ENCODE measurements around the gene TEDC1.

TEDC1 gene

DNA sequence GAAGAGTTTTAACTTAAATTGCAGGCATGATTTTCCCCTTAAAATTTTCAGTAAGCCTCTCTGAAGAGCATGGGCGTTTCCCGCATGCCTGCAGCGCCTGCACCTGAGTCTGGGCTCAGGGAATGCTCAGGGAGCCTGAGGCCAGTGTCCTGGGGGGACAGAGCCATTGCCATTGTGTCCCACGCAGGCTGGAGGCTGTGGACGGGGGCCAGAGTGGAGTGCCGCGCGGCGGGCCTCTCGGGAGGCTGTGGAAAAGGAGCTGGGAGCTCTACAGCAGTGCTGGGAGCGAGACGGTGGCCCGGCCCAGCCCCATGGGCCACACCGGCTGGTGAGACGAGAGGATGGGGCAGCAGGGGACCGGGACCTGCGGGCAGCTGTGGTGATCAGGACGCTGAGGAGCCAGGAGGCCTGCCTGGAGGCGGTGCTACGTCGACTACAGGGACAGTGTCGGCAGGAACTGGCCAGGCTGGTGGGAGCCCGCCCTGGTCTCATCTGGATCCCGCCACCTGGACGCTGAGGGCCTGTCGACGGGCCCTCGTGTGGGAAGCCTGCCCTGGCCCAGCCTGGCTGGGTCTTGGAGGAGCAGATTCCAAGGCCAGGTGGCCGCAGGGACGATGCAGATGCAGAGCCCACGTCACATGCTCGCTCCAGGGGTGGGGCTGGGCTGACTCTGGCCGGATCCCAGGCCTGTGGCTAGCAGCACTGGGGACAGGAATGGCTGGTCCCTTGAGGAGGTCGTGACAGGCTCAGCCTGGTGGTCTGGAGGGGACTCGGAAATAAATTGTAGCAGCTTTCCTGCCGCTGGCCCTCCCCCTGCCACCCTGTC is 7.6 kb downstream of the TEDC1 start:
- DNase-seq: no peak

GRCh38 chr14:105499256-105500035 is 8.4 kb downstream of the TEDC1 start:
- DNase-seq: no peak

GRCh38 chr14:105500036-105500725 is 9.1 kb downstream of the TEDC1 start:
- DNase-seq: no peak

- no peak for DNase-seq
Measured at GRCh38 chr14:105500726-105501101, 9.7 kb downstream of the TEDC1 start.

DNA sequence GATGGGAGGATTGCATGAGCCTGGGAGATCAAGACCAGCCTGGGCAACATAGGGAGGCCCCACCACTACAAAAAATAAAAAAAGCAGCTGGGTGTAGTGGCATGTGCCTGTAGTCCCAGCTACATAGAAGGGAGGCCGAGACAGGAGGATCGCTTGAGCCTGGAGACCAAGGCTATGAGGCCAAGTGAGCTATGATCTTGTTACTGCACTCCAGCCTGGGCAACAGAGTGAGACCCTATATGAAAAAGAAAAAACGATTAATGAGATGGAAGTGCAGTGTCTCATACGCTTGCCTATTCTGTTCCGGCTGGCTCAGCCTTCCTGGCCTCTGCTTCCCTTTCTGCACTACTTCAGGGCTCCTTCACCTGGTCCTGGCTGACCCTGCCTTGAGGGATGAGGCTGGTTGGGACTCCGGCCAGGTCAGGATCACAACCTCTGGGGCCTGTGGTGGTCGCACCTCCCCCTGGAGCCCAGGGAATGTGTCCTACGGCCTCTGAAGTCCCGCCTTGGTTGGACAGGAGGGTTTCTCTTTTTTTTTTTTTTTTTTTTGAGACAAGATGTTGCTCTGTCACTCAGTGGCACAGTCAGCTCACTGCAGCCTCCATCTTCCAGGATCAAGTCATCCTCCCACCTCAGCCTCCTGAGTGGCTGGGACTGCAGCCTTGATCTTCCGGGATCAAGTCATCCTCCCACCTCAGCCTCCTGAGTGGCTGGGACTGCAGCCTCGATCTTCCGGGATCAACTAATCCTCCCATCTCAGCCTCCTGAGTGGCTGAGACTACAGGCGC is 10.7 kb downstream of the TEDC1 start:
- DNase-seq: no peak

DNA sequence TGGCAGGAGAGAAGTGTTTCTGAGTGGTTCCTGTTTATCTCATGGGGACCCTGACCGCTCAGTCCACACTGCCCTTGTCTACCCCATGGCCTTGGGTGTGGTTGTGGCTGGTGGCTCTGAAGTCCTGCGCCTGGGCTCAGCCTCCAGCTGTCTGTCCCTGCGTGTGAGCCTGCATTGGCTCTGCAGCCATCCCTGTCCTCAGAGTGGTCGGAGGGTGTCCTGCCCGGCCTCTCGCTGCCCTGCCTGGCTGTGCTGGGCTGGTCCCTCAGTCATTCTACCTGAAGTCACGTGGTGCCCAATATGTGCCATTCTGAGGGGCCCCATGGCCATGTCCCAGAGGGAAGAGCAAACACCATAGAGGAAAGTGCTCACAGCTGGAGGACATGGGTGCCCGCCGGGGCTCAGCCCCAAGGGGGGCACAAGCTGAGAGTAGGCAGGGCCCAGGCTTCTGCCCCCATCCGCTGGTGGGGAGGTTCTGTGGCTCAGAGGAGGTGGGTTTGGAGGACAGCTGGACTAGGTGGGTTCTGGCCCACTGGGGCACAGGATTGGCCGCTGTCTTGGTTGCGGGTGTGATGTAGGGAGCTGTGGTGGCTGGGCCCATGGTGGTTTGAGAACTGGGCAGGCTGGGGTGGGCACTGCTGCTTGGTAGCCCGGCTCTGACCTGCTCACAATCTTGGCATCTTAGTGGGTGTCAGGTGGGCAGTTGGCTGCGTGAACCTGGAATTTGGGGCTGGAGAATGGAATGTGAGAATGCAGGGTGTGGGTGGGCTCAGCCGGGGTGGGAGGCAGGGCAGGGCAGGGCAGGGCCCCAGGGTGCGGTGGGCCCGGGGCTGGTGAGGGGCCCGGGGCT is 11.6 kb downstream of the TEDC1 start:
- DNase-seq: no peak

DNA sequence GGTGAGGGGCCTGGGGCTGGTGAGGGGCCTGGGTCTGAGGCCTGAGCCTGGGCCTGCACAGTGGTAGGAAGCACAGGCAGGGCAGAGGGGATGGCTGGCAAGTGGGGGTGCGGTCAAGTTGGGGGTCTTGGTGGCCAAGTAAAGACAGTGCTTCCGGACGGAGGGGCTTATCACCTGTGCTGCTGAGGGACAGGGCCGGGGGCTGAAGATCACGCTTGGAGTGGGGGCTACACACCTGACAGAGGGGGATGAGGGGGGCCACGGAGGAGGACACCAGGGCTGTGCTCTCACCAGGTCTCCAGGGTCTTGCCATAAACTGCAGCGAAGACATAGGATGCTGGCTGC is 12.2 kb downstream of the TEDC1 start:
- no peak for DNase-seq

GRCh38 chr14:105503935-105504692 is 13.1 kb downstream of the TEDC1 start:
- DNase-seq: no peak

GRCh38 chr14:105505101-105505500 is 14.1 kb downstream of the TEDC1 start:
- no peak for DNase-seq

DNA sequence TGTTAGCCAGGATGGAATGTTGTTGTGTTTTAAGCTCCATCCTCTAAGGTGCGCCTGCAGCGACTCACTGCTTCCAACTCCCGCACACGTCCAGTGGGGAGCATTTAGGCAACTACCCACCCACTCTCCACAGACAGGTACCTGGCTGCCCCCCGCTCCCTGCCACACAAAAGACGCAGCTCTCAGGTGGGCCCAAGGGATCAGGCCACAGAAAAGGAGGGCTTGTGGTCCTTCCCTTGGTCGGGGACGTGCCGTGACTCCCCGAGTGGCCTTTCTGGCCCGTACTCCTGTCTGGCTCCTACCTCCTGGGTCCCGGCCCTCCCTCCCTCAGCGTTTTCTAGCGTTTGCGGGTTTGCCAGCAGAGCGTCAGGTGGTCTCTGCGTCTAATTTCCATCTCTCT is 16.2 kb downstream of the TEDC1 start:
- DNase-seq: no peak

GRCh38 chr14:105508069-105508468 is 17.0 kb downstream of the TEDC1 start:
- no peak for DNase-seq

- DNase-seq: no peak
Measured at GRCh38 chr14:105508601-105509000, 17.6 kb downstream of the TEDC1 start.

GRCh38 chr14:105517096-105517495 is 26.1 kb downstream of the TEDC1 start:
- no peak for DNase-seq

- DNase-seq: no peak
Measured at GRCh38 chr14:105519946-105520698, 29.1 kb downstream of the TEDC1 start.

GRCh38 chr14:105525326-105525725 is 34.3 kb downstream of the TEDC1 start:
- no peak for DNase-seq

- DNase-seq: peak; percentile 78
Measured at GRCh38 chr14:105525861-105526775, 35.1 kb downstream of the TEDC1 start, which contains the start of gene TMEM121. Gene TMEM121 (plus strand): TSS chr14:105526583. CDS start chr14:105528835, 2,252 bp downstream.

GRCh38 chr14:105526776-105527380 is 35.8 kb downstream of the TEDC1 start:
- peak; percentile 39 for DNase-seq

DNA sequence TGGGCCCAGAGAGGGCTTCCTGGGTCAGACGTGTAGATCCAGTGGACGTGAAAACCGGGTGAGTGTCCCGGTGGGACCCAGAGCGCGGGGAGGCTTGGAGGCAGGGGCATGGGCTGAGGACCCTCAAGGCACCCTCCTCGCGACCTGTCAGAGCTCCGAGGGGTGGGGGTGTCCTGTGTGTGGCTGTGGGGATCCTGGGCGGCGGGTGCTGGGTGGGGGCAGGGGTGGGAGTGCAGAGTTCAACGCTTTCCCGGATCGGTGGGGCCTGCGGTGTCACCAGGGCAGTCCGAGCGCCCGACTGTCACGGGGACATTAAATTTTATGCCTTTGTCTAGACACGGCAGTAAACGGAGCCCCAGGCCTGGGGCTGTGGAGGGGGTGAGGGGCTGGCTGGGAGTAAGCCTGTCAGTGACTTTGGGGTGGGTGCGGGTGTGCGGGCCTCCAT is 36.4 kb downstream of the TEDC1 start:
- DNase-seq: no peak
